NCI-H2227 (cell line): ENCODE measurements around the gene TOR4A.

Experiments used
- DNase-seq: peaks from one replicate; lab custom pipeline; 2025; ENCODE audit not compliant: unreplicated experiment; lab: John Stamatoyannopoulos, UW

TOR4A gene

GRCh38 chr9:137277329-137278041 is at the start of gene TOR4A:
TSS of gene TOR4A (plus strand) at chr9:137277726. CDS start at chr9:137278690, 964 bp downstream.
- no peak for DNase-seq

- DNase-seq, result no peak
Measured at GRCh38 chr9:137227853-137228505, 49.5 kb upstream of the TOR4A start.

GRCh38 chr9:137228506-137228967 is 49.0 kb upstream of the TOR4A start:
- no peak for DNase-seq

GRCh38 chr9:137228968-137229896 is 48.3 kb upstream of the TOR4A start:
- DNase-seq, result no peak

- DNase-seq, result no peak
Measured at GRCh38 chr9:137229903-137230704, 47.4 kb upstream of the TOR4A start.

- no peak for DNase-seq
Measured at GRCh38 chr9:137230705-137231371, 46.7 kb upstream of the TOR4A start, which contains the start of gene SLC34A3. TSS of gene SLC34A3 (plus strand) at chr9:137230901. CDS start at chr9:137231703, 802 bp downstream.

- no peak for DNase-seq
Measured at GRCh38 chr9:137231372-137232039, 46.0 kb upstream of the TOR4A start.

GRCh38 chr9:137232101-137232500 is 45.4 kb upstream of the TOR4A start:
- DNase-seq, result no peak

- no peak for DNase-seq
Measured at GRCh38 chr9:137232510-137232909, 45.0 kb upstream of the TOR4A start.

GRCh38 chr9:137233143-137233980 is 44.2 kb upstream of the TOR4A start:
- no peak for DNase-seq

- DNase-seq, result no peak
Measured at GRCh38 chr9:137234055-137234697, 43.4 kb upstream of the TOR4A start.

GRCh38 chr9:137234758-137235423 is 42.6 kb upstream of the TOR4A start:
- no peak for DNase-seq

- DNase-seq, result no peak
Measured at GRCh38 chr9:137235424-137236237, 41.9 kb upstream of the TOR4A start.

- peak; percentile 89 for DNase-seq
Measured at GRCh38 chr9:137236238-137236935, 41.1 kb upstream of the TOR4A start.

GRCh38 chr9:137236936-137237421 is 40.5 kb upstream of the TOR4A start:
- no peak for DNase-seq
